Left lung (tissue), 10 donors: ENCODE results near the gene RAB7B. TPM values are rescaled to one million over a fixed set of nuclear protein-coding genes. Genes with fewer than 3 reads are reported as not detected.

Experiments
- ATAC-seq: fragments of 200-7000 bp; cut with Tn5 transposase; one replicate; pipeline ENCODE4 v1.9.1; 2020; ENCODE audit warnings: moderate library complexity
- DNase-seq, 4 donors: peaks; one replicate each; pipeline ENCODE4 v3.0.0-alpha.2; 2013 to 2020
- H3K27ac ChIP-seq, 2 donors: fragments of 200-600 bp; sonication (generic) in 1 of 2; one replicate each; pipeline versions ENCODE4 v1.5.0 to v1.8.0; 2020 to 2021
- H3K27me3 ChIP-seq, 2 donors: fragments of 200-600 bp; sonication (generic) in 1 of 2; one replicate each; pipeline versions ENCODE4 v1.5.0 to v1.8.0; 2020 to 2021
- H3K36me3 ChIP-seq, 2 donors: fragments of 200-600 bp; sonication (generic) in 1 of 2; one replicate each; pipeline versions ENCODE4 v1.5.0 to v1.8.0; 2020 to 2021
- H3K4me1 ChIP-seq, 2 donors: fragments of 200-600 bp; one replicate each; pipeline ENCODE4 v1.8.0; 2021
- H3K4me3 ChIP-seq, 2 donors: fragments of 200-600 bp; sonication (generic) in 1 of 2; one replicate each; pipeline versions ENCODE4 v1.5.0 to v1.8.0; 2020 to 2021; ENCODE audit warnings: mild to moderate bottlenecking in 1 of 2
- H3K9me3 ChIP-seq, 2 donors: fragments of 200-600 bp; sonication (generic) in 1 of 2; one replicate each; pipeline versions ENCODE4 v1.5.0 to v1.8.0; 2020 to 2021
- CTCF ChIP-seq, 2 donors: fragments of 200-600 bp; sonication (generic) in 1 of 2; IDR thresholded peaks; one replicate each; pipeline versions ENCODE4 v1.5.0 to v1.8.0; 2021; ENCODE audit warnings: antibody characterized with exemption in 2 of 2
- intact Hi-C, 2 donors: fragments of 100-400 bp; cut with DNase I; formaldehyde crosslinking; loops; one replicate each; pipeline versions ENCODE4 v1.11.2 to v1.14.2; 2022
- polyA plus RNA-seq, 6 donors: library from polyadenylated mRNA; unstranded; fragments of 120-200 nt; gene quantifications; one replicate each; pipeline ENCODE4 v1.2.1, GENCODE V29; 2013; ENCODE audit not compliant: insufficient read length in 6 of 6
- total RNA-seq, 2 donors: library from RNA; stranded (reverse); fragmentation: NEBNext Ultra II Directional; extraction: Animal tissue kit (Norgen Biotek cat#: 25700); gene quantifications; one replicate each; pipeline ENCODE4 v1.2.1, GENCODE V29; 2021
- donor health status: DM: no; HTN: yes; CAD: no.
- donor health status: DM: no; HTN: no; CAD: no.

The RAB7B gene
- total and polyA plus RNA-seq, 8 donors, result 3.2 to 14.2 (median 4.0) TPM

- DNase-seq (no peak), ATAC-seq (no peak)
- no peak for TF ChIP-seq CTCF (IDR thresholded peaks at IDR 0.05)
- Histone ChIP-seq H3K4me1 (peaks cover 8 to 16% of the 10 kb centered on the region in 2 donors), H3K36me3 (no peaks in the 10 kb centered on the region), H3K9me3 (no peaks in the 10 kb centered on the region), H3K27me3 (peaks cover 0 to 6% of the 10 kb centered on the region in 2 donors), H3K4me3 (no peak overlapping the region), H3K27ac (peak overlapping the region; percentile 45 to 61)
- intact Hi-C loops, result no loop called here
These were observed 66.2 kb downstream of the RAB7B start for GRCh38 chr1:205936846-205937586.

DNA sequence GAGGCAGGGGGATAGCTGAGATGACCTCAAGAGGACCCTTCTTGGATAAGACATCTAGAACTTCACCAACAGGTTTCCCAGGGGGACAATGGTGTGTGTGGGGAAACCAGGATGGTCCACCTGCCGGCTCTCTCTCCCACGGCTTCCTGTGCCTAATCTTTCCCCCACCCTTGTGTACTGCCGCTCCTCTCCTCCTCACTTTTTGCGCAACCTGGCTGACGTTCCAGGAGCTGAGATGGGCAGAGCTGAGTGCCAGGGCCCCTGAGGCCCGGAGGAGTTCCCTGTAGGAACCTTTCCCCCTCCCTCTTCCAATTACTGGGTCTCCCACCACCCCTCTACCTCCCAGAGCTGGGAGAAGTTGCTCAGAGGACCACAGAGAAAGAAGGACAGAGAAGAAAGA, 66.9 kb downstream of the RAB7B start:
- no peaks in the 10 kb centered on the region for H3K9me3 ChIP-seq
- intact Hi-C loops, result no loop called here
- no peak overlapping the region for H3K4me3 ChIP-seq
- peaks cover 0 to 6% of the 10 kb centered on the region in 2 donors for H3K27me3 ChIP-seq
- DNase-seq (peak in 2 of 4 donors; percentile 51 to 70), ATAC-seq (peak; percentile 48)
- no peak for TF ChIP-seq CTCF (IDR thresholded peaks at IDR 0.05)
- peaks cover 8 to 16% of the 10 kb centered on the region in 2 donors for H3K4me1 ChIP-seq
- H3K27ac ChIP-seq, result peak overlapping the region; percentile 45 to 61
- no peaks in the 10 kb centered on the region for H3K36me3 ChIP-seq

GRCh38 chr1:205935869-205936268, 67.3 kb downstream of the RAB7B start:
- Histone ChIP-seq H3K27me3 (peaks cover 0 to 6% of the 10 kb centered on the region in 2 donors), H3K4me1 (peaks cover 8 to 16% of the 10 kb centered on the region in 2 donors), H3K4me3 (no peak overlapping the region), H3K27ac (peak overlapping the region; percentile 45 to 61), H3K9me3 (no peaks in the 10 kb centered on the region), H3K36me3 (no peaks in the 10 kb centered on the region)
- TF ChIP-seq CTCF (IDR thresholded peaks at IDR 0.05), result no peak
- DNase-seq, result peak in 1 of 4 donors; percentile 61
- ATAC-seq, result peak; percentile 23
- intact Hi-C loops, result no loop called here

DNA sequence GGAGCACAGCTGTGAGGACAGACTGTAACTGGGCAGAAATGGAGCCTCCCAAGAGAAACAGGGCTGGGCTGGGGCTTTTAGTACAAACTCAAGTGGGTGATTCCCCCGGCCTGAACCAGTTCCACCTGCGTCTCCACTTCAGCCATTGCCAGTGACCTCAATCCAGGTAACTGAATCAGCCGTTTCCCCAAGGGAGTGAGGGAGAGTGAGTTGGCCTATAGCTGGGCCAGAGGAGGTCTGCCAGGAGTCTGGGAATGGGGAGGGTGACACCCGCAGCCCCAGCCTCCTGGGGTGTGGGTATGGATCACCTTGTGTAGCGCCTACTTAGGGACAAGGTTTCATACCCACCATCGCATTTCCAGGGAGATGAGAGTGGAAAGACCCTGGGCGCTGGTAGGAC, 68.4 kb downstream of the RAB7B start:
- H3K4me1 ChIP-seq, result peaks cover 8 to 16% of the 10 kb centered on the region in 2 donors

More for the DNA sequence above, 68.4 kb downstream of the RAB7B start:
- Histone ChIP-seq H3K27me3 (peaks cover 0 to 6% of the 10 kb centered on the region in 2 donors), H3K36me3 (no peaks in the 10 kb centered on the region), H3K4me3 (no peak overlapping the region), H3K27ac (peak overlapping the region; percentile 66 to 68), H3K9me3 (no peaks in the 10 kb centered on the region)
- DNase-seq, result peak in 2 of 4 donors; percentile 80 to 82
- no peak for TF ChIP-seq CTCF (IDR thresholded peaks at IDR 0.05)
- intact Hi-C loops, result no loop called here
- peak; percentile 67 for ATAC-seq
